ENCODE results near the gene STAG2.
"Not testable (repeated sequence)": the region's sequence is repeated elsewhere in the genome, so short reads cannot be mapped to it uniquely, and the experiment has no call there.

The STAG2 gene

GRCh38 chrX:123961268-123962005, at the start of gene STAG2:
TSS of gene STAG2 (plus strand) at chrX:123961706. CDS start at chrX:124022628, 60,922 bp downstream.
- Histone ChIP-seq H3K9ac (ENCODE audit: insufficient read length, low read depth) (peak within 1 kb of the TSS; percentile 81), H3K27me3 (ENCODE audit: insufficient read depth, insufficient read length) (no peaks in the 10 kb centered on the region), H3K9me3 (ENCODE audit: insufficient read depth, low read length) (no peaks in the 10 kb centered on the region), H3K36me3 (ENCODE audit: insufficient read depth, insufficient read length, low read length) (no peaks in the 10 kb centered on the region), H3K4me3 (ENCODE audit: insufficient read length, low read depth) (peak within 1 kb of the TSS; percentile 58), H3K4me1 (ENCODE audit: insufficient read depth, insufficient read length) (no peaks in the 10 kb centered on the region)
- DNase-seq (ENCODE audit: low read depth, low spot score) = peak; percentile 55
- TF ChIP-seq SUZ12 (IDR thresholded peaks at IDR 0.05; ENCODE audit: extremely low read depth, insufficient read depth, insufficient read length) (no peak), YY1 (IDR thresholded peaks at IDR 0.05; ENCODE audit: insufficient read depth, insufficient read length) (peak; percentile 57)

GRCh38 chrX:123917069-123917468, 44.4 kb upstream of the STAG2 start:
- TF ChIP-seq SUZ12 (IDR thresholded peaks at IDR 0.05; ENCODE audit: extremely low read depth, insufficient read depth, insufficient read length) = no peak
- TF ChIP-seq ZNF274 (IDR thresholded peaks at IDR 0.05; ENCODE audit: low read depth, low read length) = no peak
- TF ChIP-seq YY1 (IDR thresholded peaks at IDR 0.05; ENCODE audit: insufficient read depth, insufficient read length) = no peak
- no peaks in the 10 kb centered on the region for H3K27me3 ChIP-seq (ENCODE audit: insufficient read depth, insufficient read length)
- H3K4me3 ChIP-seq (ENCODE audit: insufficient read length, low read depth) = no peak overlapping the region
- H3K36me3 ChIP-seq (ENCODE audit: insufficient read depth, insufficient read length, low read length) = no peaks in the 10 kb centered on the region
- no peak overlapping the region for H3K9ac ChIP-seq (ENCODE audit: insufficient read length, low read depth)
- H3K4me1 ChIP-seq (ENCODE audit: insufficient read depth, insufficient read length) = no peaks in the 10 kb centered on the region
- H3K9me3 ChIP-seq (ENCODE audit: insufficient read depth, low read length) = no peaks in the 10 kb centered on the region
- DNase-seq (ENCODE audit: low read depth, low spot score) = no peak

GRCh38 chrX:123918106-123918721, 43.3 kb upstream of the STAG2 start:
- H3K27me3 ChIP-seq (ENCODE audit: insufficient read depth, insufficient read length) = no peaks in the 10 kb centered on the region
- H3K9me3 ChIP-seq (ENCODE audit: insufficient read depth, low read length) = no peaks in the 10 kb centered on the region
- no peak for TF ChIP-seq YY1 (IDR thresholded peaks at IDR 0.05; ENCODE audit: insufficient read depth, insufficient read length)
- TF ChIP-seq SUZ12 (IDR thresholded peaks at IDR 0.05; ENCODE audit: extremely low read depth, insufficient read depth, insufficient read length) = no peak
- no peak for TF ChIP-seq ZNF274 (IDR thresholded peaks at IDR 0.05; ENCODE audit: low read depth, low read length)
- no peak overlapping the region for H3K4me3 ChIP-seq (ENCODE audit: insufficient read length, low read depth)
- no peaks in the 10 kb centered on the region for H3K36me3 ChIP-seq (ENCODE audit: insufficient read depth, insufficient read length, low read length)
- H3K9ac ChIP-seq (ENCODE audit: insufficient read length, low read depth) = no peak overlapping the region
- DNase-seq (ENCODE audit: low read depth, low spot score) = no peak
- H3K4me1 ChIP-seq (ENCODE audit: insufficient read depth, insufficient read length) = no peaks in the 10 kb centered on the region

- DNase-seq (ENCODE audit: low read depth, low spot score) = no peak
- no peak for TF ChIP-seq YY1 (IDR thresholded peaks at IDR 0.05; ENCODE audit: insufficient read depth, insufficient read length)
- no peak for TF ChIP-seq SUZ12 (IDR thresholded peaks at IDR 0.05; ENCODE audit: extremely low read depth, insufficient read depth, insufficient read length)
- no peak for TF ChIP-seq ZNF274 (IDR thresholded peaks at IDR 0.05; ENCODE audit: low read depth, low read length)
- Histone ChIP-seq H3K9ac (ENCODE audit: insufficient read length, low read depth) (no peak overlapping the region), H3K27me3 (ENCODE audit: insufficient read depth, insufficient read length) (no peaks in the 10 kb centered on the region), H3K4me1 (ENCODE audit: insufficient read depth, insufficient read length) (no peaks in the 10 kb centered on the region), H3K36me3 (ENCODE audit: insufficient read depth, insufficient read length, low read length) (no peaks in the 10 kb centered on the region), H3K4me3 (ENCODE audit: insufficient read length, low read depth) (no peak overlapping the region), H3K9me3 (ENCODE audit: insufficient read depth, low read length) (no peaks in the 10 kb centered on the region)
Measured at GRCh38 chrX:123920105-123920785, 41.3 kb upstream of the STAG2 start.

GRCh38 chrX:123923211-123923610, 38.3 kb upstream of the STAG2 start:
- H3K4me1 ChIP-seq (ENCODE audit: insufficient read depth, insufficient read length) = no peaks in the 10 kb centered on the region
- no peak overlapping the region for H3K4me3 ChIP-seq (ENCODE audit: insufficient read length, low read depth)
- TF ChIP-seq YY1 (IDR thresholded peaks at IDR 0.05; ENCODE audit: insufficient read depth, insufficient read length) = no peak
- no peak for TF ChIP-seq ZNF274 (IDR thresholded peaks at IDR 0.05; ENCODE audit: low read depth, low read length)
- no peak for TF ChIP-seq SUZ12 (IDR thresholded peaks at IDR 0.05; ENCODE audit: extremely low read depth, insufficient read depth, insufficient read length)
- H3K9ac ChIP-seq (ENCODE audit: insufficient read length, low read depth) = no peak overlapping the region
- H3K27me3 ChIP-seq (ENCODE audit: insufficient read depth, insufficient read length) = no peaks in the 10 kb centered on the region
- H3K9me3 ChIP-seq (ENCODE audit: insufficient read depth, low read length) = no peaks in the 10 kb centered on the region
- no peak for DNase-seq (ENCODE audit: low read depth, low spot score)
- no peaks in the 10 kb centered on the region for H3K36me3 ChIP-seq (ENCODE audit: insufficient read depth, insufficient read length, low read length)

GRCh38 chrX:123924186-123924585, 37.3 kb upstream of the STAG2 start:
- no peak for TF ChIP-seq ZNF274 (IDR thresholded peaks at IDR 0.05; ENCODE audit: low read depth, low read length)
- no peak for TF ChIP-seq SUZ12 (IDR thresholded peaks at IDR 0.05; ENCODE audit: extremely low read depth, insufficient read depth, insufficient read length)
- TF ChIP-seq YY1 (IDR thresholded peaks at IDR 0.05; ENCODE audit: insufficient read depth, insufficient read length) = no peak
- H3K9ac ChIP-seq (ENCODE audit: insufficient read length, low read depth) = no peak overlapping the region
- no peaks in the 10 kb centered on the region for H3K27me3 ChIP-seq (ENCODE audit: insufficient read depth, insufficient read length)
- no peaks in the 10 kb centered on the region for H3K9me3 ChIP-seq (ENCODE audit: insufficient read depth, low read length)
- H3K4me1 ChIP-seq (ENCODE audit: insufficient read depth, insufficient read length) = no peaks in the 10 kb centered on the region
- H3K4me3 ChIP-seq (ENCODE audit: insufficient read length, low read depth) = no peak overlapping the region
- DNase-seq (ENCODE audit: low read depth, low spot score) = peak; percentile 11
- H3K36me3 ChIP-seq (ENCODE audit: insufficient read depth, insufficient read length, low read length) = no peaks in the 10 kb centered on the region

GRCh38 chrX:123927845-123928244, 33.7 kb upstream of the STAG2 start:
- Histone ChIP-seq H3K9ac (ENCODE audit: insufficient read length, low read depth) (no peak overlapping the region), H3K4me1 (ENCODE audit: insufficient read depth, insufficient read length) (no peaks in the 10 kb centered on the region), H3K36me3 (ENCODE audit: insufficient read depth, insufficient read length, low read length) (no peaks in the 10 kb centered on the region), H3K27me3 (ENCODE audit: insufficient read depth, insufficient read length) (no peaks in the 10 kb centered on the region), H3K9me3 (ENCODE audit: insufficient read depth, low read length) (peaks cover 5% of the 10 kb centered on the region; the same call in 1 of the 2 replicates), H3K4me3 (ENCODE audit: insufficient read length, low read depth) (no peak overlapping the region)
- DNase-seq (ENCODE audit: low read depth, low spot score) = no peak
- no peak for TF ChIP-seq SUZ12 (IDR thresholded peaks at IDR 0.05; ENCODE audit: extremely low read depth, insufficient read depth, insufficient read length)

GRCh38 chrX:123932055-123932454, 29.5 kb upstream of the STAG2 start:
- not testable (repeated sequence) for H3K9ac ChIP-seq (ENCODE audit: insufficient read length, low read depth); H3K36me3 ChIP-seq (ENCODE audit: insufficient read depth, insufficient read length, low read length); H3K9me3 ChIP-seq (ENCODE audit: insufficient read depth, low read length); H3K4me1 ChIP-seq (ENCODE audit: insufficient read depth, insufficient read length); DNase-seq (ENCODE audit: low read depth, low spot score); H3K27me3 ChIP-seq (ENCODE audit: insufficient read depth, insufficient read length); H3K4me3 ChIP-seq (ENCODE audit: insufficient read length, low read depth)

Data from NT2/D1 (cell line).